Liver (tissue), 3 donors: ENCODE results near the gene ZNF653.

Experiments used
- CTCF ChIP-seq: fragments of 150-350 bp; IDR thresholded peaks from 2 replicates; pipeline ENCODE4 v1.5.1; 2017; ENCODE audit warnings: improper control_type of control experiment, low read depth, low read length; ENCODE audit not compliant: missing input control
- FOXA1 ChIP-seq: IDR thresholded peaks from 2 replicates; pipeline ENCODE4 v1.6.1; 2016; ENCODE audit warnings: antibody characterized with exemption
- GABPA ChIP-seq, 2 donors: IDR thresholded peaks in 1 of 2; conservative IDR thresholded peaks in 1 of 2; 2 replicates each; pipeline ENCODE4 v1.6.1; 2016; ENCODE audit warnings: antibody characterized with exemption in 2 of 2, mild to moderate bottlenecking in 1 of 2, moderate library complexity in 1 of 2
- JUND ChIP-seq, 2 donors: IDR thresholded peaks; 2 replicates each; pipeline ENCODE4 v1.6.1; 2016; ENCODE audit warnings: antibody characterized with exemption in 2 of 2
- MAX ChIP-seq: IDR thresholded peaks from 2 replicates; pipeline ENCODE4 v1.6.1; 2016; ENCODE audit warnings: antibody characterized with exemption
- RAD21 ChIP-seq, 2 donors: IDR thresholded peaks; 2 replicates each; pipeline ENCODE4 v1.6.1; 2016; ENCODE audit warnings: antibody characterized with exemption in 2 of 2, mild to moderate bottlenecking in 2 of 2
- REST ChIP-seq: IDR thresholded peaks from 2 replicates; pipeline ENCODE4 v1.6.1; 2016; ENCODE audit warnings: antibody characterized with exemption, mild to moderate bottlenecking
- SP1 ChIP-seq: IDR thresholded peaks from 2 replicates; pipeline ENCODE4 v1.6.1; 2018; ENCODE audit warnings: antibody characterized with exemption, mild to moderate bottlenecking
- TAF1 ChIP-seq: conservative IDR thresholded peaks from 2 replicates; pipeline ENCODE4 v1.6.1; 2016; ENCODE audit warnings: antibody characterized with exemption, mild to moderate bottlenecking
- YY1 ChIP-seq: IDR thresholded peaks from 2 replicates; pipeline ENCODE4 v1.6.1; 2016; ENCODE audit warnings: antibody characterized with exemption, mild to moderate bottlenecking
- donor health status: healthy.
- donor health status: healthy.

- TF ChIP-seq CTCF (no peak), REST (no peak), JUND (IDR thresholded peaks at IDR 0.05) (no peak), TAF1 (no peak), YY1 (no peak), FOXA1 (no peak), MAX (no peak), SP1 (no peak), RAD21 (IDR thresholded peaks at IDR 0.05) (no peak), GABPA (IDR thresholded peaks at IDR 0.05 in 1 of 2, conservative IDR thresholded peaks at IDR 0.05 in 1 of 2) (no peak)
Observed at GRCh38 chr19:11478167-11479089, 27.2 kb downstream of the ZNF653 start.
